Esophagus squamous epithelium (tissue), 4 donors: ENCODE results near the gene SOCS3.

ENCODE experiments used
- POLR2A ChIP-seq, 4 donors: fragments of 450-650 bp; IDR thresholded peaks; one replicate each; pipeline ENCODE4 v1.6.1; 2017; ENCODE audit warnings: antibody characterized with exemption in 4 of 4, mild to moderate bottlenecking in 4 of 4, moderate library complexity in 3 of 4
- TF ChIP-seq, protein P1 (sequence below), 6 experiments: fragments of 450-650 bp in 4 of 6; fragments of 200-600 bp in 2 of 6; sonication (generic) in 2 of 6; IDR thresholded peaks; one replicate each; pipeline ENCODE4 v1.5.1; 2016 to 2019; ENCODE audit warnings: antibody characterized with exemption in 6 of 6, mild to moderate bottlenecking in 4 of 6, moderate library complexity in 4 of 6

GRCh38 chr17:78357672-78358537 lies 2.0 kb downstream of the SOCS3 start:
- TF ChIP-seq, protein P1, sequence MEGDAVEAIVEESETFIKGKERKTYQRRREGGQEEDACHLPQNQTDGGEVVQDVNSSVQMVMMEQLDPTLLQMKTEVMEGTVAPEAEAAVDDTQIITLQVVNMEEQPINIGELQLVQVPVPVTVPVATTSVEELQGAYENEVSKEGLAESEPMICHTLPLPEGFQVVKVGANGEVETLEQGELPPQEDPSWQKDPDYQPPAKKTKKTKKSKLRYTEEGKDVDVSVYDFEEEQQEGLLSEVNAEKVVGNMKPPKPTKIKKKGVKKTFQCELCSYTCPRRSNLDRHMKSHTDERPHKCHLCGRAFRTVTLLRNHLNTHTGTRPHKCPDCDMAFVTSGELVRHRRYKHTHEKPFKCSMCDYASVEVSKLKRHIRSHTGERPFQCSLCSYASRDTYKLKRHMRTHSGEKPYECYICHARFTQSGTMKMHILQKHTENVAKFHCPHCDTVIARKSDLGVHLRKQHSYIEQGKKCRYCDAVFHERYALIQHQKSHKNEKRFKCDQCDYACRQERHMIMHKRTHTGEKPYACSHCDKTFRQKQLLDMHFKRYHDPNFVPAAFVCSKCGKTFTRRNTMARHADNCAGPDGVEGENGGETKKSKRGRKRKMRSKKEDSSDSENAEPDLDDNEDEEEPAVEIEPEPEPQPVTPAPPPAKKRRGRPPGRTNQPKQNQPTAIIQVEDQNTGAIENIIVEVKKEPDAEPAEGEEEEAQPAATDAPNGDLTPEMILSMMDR (IDR thresholded peaks at IDR 0.05), result no peak
- no peak for TF ChIP-seq POLR2A (IDR thresholded peaks at IDR 0.05)
